IPS DF 4.7 (cell line): ENCODE measurements around the gene WTAP.
"Not testable (repeated sequence)": the region's sequence is repeated elsewhere in the genome, so short reads cannot be mapped to it uniquely, and the experiment has no call there.

Experiments used
- DNase-seq: peaks from one replicate; pipeline ENCODE4 v3.0.0-alpha.2; 2013; ENCODE audit warnings: low spot score; ENCODE audit errors: extremely low read depth

WTAP gene

GRCh38 chr6:159693128-159693893 is 34.0 kb upstream of the WTAP start, which contains the start of gene SOD2:
TSS of gene SOD2 (minus strand) at chr6:159693241. CDS start at chr6:159693167, 74 bp downstream.
- no peak for DNase-seq

DNA sequence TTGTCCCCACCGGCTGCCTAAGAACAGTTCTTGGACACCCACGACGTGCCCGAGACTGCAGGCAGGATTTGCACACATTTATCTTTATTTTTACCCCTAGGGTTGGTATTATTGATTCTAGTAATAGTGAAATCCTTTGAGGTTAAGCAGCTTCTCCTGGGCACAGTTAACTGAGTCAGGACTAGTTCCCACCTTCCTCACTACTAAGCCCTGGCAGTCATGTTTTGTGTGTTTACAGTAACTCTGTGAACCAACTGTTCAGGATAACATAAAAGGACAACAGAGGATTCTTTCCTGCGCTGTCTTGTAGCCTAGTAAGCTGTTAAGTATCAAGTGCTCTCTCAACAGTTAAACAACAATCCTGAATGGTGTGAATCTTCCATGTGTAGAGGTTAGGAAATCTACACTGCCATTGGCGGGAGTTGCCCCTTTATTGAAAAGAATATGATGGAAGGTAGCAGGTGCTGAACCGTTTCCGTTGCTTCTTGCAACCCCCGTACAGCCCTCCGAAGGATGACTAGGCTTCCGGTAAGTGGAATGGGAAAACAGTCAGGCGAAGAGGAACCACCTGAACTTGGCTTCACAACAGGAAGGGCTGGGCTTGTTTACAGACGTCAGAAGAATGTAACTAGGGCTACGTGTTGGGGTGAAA is 33.3 kb upstream of the WTAP start:
- DNase-seq: no peak

- DNase-seq: no peak
Observed at GRCh38 chr6:159695984-159696383, 31.3 kb upstream of the WTAP start.

DNA sequence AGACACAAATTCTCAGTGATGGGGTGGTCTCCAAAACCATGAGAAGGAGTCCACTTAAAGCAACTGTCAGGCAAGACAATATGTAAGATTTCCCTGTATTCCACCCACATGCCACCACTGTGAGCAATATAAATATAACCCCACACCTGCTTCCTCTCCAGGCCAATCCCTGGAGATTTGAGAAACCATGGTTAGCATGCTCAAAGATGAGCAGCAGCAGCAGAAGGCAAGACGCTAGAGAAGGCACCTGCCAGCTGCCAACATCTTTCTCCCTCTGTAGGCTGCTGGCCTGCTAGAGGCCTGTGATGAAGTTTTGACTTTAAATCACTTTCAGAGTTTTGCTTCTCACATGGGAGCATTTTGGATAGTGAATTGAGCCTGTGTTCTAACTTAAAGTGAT is 26.3 kb upstream of the WTAP start:
- DNase-seq: no peak

DNA sequence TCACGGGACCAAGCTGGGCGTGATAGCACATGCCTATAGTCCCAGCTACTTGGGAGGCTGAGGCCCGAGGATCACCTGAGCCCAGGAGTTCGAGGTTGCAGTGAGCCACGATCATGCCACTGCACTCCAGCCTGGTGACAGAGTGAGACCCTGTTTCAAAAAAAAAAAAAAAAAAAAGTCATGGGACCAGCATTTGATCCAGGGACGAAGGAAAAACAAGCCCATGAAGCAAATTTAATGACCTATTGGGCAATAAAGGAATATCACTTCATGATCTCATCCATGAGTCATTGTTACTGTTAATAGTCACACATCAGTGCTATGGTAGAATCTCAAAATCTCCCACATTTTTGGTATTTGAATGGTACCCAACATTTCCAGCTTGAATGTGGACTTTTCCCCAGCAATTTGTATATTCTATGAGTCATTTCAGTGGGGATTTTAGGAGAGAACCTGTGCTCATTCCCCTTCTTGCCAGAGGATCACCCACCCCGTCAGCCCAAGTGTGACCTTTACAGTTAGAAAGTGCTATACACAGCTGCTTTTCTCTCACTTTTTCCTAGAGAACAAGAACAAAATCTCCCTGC is 25.8 kb upstream of the WTAP start:
- no peak for DNase-seq

- not testable (repeated sequence) for DNase-seq
Observed at GRCh38 chr6:159710603-159711002, 16.7 kb upstream of the WTAP start.

DNA sequence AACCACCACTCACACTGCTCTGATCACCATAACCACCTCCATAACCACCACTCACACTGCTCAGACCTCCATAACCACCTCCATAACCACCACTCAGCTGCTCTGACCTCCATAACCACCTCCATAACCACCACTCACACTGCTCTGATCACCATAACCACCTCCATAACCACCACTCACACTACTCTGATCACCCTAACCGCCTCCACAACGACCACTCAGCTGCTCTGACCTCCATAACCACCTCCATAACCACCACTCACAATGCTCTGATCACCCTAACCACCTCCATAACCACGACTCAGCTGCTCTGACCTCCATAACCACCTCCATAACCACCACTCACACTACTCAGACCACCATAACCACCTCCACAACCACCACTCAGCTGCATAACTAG is 14.9 kb upstream of the WTAP start:
- not testable (repeated sequence) for DNase-seq

DNA sequence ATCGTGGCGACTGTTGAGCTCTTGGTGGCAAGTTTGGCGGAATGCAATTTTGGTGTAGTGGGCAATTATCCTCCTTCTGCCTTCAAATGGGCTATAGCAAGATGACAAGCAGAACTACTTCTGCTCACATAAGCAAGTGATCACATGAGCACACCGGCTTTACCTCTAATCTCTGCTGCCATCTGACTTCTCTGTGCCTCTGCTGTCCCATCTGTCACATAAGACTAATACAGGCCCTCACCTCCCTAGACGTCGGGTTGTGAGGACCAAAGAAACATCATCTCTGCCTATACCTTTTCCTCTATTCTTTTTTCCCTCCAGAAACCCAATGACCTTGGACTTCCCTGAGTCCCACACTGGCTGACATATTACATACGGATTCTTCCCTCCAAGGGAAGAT is 13.3 kb upstream of the WTAP start:
- DNase-seq: no peak

GRCh38 chr6:159714404-159714803 is 12.9 kb upstream of the WTAP start:
- no peak for DNase-seq

DNA sequence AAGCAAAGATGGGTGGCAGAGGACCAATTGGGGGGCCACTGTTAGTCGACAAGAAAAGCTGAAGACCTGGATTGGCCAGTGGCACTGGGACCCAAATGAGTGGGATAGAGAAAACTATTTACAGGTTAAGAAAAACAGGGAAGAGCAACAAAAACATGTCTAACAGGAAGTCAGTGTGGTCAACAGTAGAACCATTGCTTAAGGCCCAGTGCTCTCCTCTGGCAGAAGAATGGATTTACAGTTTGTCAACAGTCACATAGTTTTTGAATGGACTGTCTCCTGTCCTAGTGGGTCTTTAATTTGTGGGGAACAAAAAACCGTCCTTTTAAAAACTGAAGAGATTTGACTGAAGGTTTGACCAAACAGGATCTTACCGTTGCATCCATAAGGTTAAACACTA is 12.1 kb upstream of the WTAP start:
- no peak for DNase-seq

DNA sequence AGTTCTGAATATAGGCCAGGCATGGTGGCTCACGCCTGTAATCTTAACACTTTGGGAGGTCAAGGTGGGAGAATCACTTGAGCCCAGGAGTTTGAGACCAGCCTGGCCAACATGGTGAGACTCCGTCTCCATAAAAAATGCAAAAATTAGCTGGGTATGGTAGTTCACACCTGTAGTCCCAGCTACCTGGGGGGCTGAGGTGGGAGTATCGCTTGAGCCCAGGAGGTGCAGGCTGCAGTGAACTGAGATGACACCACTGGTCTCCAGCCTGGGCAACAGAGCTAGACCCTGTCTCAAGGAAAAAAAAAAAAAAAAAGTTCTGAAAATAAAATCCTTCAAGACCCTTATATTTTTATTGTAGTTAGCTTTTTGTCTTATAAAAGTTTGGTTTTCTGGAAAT is 11.7 kb upstream of the WTAP start:
- no peak for DNase-seq

GRCh38 chr6:159716247-159717096 is 10.8 kb upstream of the WTAP start:
- no peak for DNase-seq

DNA sequence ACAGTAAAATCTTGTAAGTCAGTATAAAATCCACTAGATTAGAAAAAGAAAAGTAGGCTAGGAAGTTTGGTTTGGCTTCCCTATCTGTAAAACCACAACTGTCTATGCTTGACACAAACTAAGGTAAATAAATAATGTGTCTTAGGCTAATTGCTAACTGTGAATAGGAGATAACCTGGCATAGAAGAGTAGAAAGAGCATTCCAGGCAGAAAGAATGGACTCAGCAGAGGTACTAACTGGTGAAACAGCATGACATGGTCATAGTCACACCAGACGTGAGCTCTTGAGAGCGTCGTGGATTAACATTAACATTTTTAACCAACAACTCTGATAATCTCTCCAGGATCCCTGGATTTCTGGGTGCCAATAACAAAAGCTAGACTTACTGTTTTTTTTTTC is 8.7 kb upstream of the WTAP start:
- no peak for DNase-seq

GRCh38 chr6:159719287-159719686 is 8.0 kb upstream of the WTAP start:
- no peak for DNase-seq

GRCh38 chr6:159720708-159721107 is 6.6 kb upstream of the WTAP start:
- no peak for DNase-seq

- DNase-seq: not testable (repeated sequence)
Observed at GRCh38 chr6:159721981-159722380, 5.3 kb upstream of the WTAP start.

DNA sequence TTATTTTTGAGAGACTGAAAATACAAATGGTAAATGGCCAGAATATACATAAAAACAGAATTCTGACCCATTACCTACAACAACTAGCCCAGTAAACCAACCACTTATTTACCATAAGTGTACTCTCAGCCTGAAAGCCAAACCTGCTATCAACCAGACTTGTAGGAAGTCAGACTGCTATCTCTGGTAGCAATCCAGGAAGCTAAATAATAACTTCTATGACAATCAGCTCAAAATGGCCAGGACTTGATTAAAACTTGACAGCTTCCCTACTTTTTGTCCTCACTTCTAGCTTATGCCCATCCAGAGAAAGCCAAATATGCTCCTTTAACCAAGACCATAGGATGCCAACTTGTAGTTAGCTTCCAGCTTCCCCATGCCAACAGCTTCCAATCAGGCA is 4.7 kb upstream of the WTAP start:
- DNase-seq: no peak

GRCh38 chr6:159723259-159723658 is 4.0 kb upstream of the WTAP start:
- no peak for DNase-seq

- no peak for DNase-seq
Observed at GRCh38 chr6:159724778-159725177, 2.5 kb upstream of the WTAP start.

DNA sequence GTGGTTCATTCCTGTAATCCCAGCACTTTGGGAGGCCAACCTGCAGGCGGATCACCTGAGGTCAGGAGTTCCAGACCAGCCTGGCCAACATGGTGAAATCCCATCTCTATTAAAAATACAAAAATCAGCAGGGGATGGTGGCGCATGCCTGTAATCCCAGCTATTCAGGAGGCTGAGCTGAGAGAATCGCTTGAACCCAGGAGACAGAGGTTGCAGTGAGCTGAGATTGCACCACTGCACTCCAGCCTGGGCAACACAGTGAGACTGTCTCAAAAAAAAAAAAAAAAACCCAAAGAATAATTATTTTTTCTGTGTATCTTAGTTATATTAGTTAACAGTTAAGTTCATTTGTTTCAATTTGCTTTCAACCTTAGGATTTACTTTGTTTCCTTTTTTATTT is 2.1 kb upstream of the WTAP start:
- DNase-seq: not testable (repeated sequence)

GRCh38 chr6:159726255-159726917 is 920 bp upstream of the WTAP start:
- DNase-seq: no peak
